HEK293T (cell line): ENCODE measurements around the gene LMX1B.

Experiments used
- ARNT ChIP-seq: fragments of 450-650 bp; IDR thresholded peaks from 2 replicates; pipeline ENCODE4 v1.6.1; 2017; ENCODE audit warnings: mild to moderate bottlenecking
- FOXA1 ChIP-seq: fragments of 450-650 bp; IDR thresholded peaks from 2 replicates; pipeline ENCODE4 v1.6.1; 2016; ENCODE audit warnings: mild to moderate bottlenecking
- FOXK2 ChIP-seq: fragments of 450-650 bp; IDR thresholded peaks from 2 replicates; pipeline ENCODE4 v1.6.1; 2016; ENCODE audit warnings: mild to moderate bottlenecking
- L3MBTL2 ChIP-seq: fragments of 450-650 bp; conservative IDR thresholded peaks from 2 replicates; pipeline ENCODE4 v1.6.1; 2016; ENCODE audit warnings: mild to moderate bottlenecking
- ZNF384 ChIP-seq: fragments of 450-650 bp; IDR thresholded peaks from 2 replicates; pipeline ENCODE4 v1.6.1; 2016

- no peak for TF ChIP-seq FOXK2
- TF ChIP-seq ARNT = no peak
- TF ChIP-seq ZNF384 = no peak
- no peak for TF ChIP-seq L3MBTL2
- no peak for TF ChIP-seq FOXA1
These were observed 2.2 kb downstream of the LMX1B start for GRCh38 chr9:126615791-126616447.
